GM12873 (cell line): ENCODE results near the gene PTPRM.

Experiments
- TF ChIP-seq, protein P1 (sequence below): IDR thresholded peaks from 2 replicates; pipeline ENCODE4 v1.5.1; 2012; ENCODE audit warnings: low read depth, mild to moderate bottlenecking, moderate library complexity, low read length, control low read depth; ENCODE audit not compliant: insufficient read depth; ENCODE audit errors: missing control alignments

PTPRM gene

DNA sequence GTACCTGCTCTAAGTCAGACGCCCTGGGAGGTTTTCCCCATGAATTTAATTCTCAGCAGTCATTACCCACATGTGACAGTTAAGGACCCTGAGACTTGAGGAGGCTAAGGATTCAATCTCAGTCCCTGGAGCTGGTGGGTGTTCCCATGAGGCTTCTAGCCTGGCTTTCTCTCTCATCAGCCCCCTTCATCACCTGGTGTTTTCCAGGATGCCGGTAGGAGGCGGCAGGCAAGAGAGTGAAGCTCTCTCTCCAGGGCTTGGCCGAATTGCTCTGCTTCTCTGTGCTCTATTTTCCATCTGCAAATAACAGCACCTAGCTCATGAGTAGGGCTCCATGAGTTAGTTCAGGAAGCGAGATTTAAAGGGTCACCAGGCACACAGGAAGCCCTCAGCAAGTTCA, 241.9 kb downstream of the PTPRM start:
- TF ChIP-seq, protein P1, sequence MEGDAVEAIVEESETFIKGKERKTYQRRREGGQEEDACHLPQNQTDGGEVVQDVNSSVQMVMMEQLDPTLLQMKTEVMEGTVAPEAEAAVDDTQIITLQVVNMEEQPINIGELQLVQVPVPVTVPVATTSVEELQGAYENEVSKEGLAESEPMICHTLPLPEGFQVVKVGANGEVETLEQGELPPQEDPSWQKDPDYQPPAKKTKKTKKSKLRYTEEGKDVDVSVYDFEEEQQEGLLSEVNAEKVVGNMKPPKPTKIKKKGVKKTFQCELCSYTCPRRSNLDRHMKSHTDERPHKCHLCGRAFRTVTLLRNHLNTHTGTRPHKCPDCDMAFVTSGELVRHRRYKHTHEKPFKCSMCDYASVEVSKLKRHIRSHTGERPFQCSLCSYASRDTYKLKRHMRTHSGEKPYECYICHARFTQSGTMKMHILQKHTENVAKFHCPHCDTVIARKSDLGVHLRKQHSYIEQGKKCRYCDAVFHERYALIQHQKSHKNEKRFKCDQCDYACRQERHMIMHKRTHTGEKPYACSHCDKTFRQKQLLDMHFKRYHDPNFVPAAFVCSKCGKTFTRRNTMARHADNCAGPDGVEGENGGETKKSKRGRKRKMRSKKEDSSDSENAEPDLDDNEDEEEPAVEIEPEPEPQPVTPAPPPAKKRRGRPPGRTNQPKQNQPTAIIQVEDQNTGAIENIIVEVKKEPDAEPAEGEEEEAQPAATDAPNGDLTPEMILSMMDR: no peak

DNA sequence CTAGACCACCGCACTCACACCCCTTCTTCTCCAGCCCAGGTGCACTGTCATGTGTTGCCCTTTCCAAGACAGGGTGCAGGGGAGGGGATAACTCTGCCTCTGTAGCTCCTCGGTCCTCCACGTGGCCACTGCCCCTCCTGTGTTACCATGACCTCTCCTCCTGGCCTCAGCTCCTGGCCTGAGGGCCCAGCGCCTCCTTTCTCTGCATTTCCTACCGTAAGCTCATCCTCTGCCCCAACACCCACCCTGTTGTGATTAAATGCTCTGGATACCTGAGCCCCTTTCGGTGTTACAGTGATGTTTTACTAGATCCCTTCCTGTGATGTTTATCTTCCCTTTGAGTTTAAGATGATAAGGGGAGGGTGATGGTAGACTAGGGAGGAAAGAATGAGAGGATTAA, 242.3 kb downstream of the PTPRM start:
- TF ChIP-seq, protein P1: no peak

GRCh38 chr18:7809978-7810377, 242.9 kb downstream of the PTPRM start:
- TF ChIP-seq, protein P1: no peak

- TF ChIP-seq, protein P1: no peak
Measured at GRCh38 chr18:7812431-7813063, 245.4 kb downstream of the PTPRM start.

DNA sequence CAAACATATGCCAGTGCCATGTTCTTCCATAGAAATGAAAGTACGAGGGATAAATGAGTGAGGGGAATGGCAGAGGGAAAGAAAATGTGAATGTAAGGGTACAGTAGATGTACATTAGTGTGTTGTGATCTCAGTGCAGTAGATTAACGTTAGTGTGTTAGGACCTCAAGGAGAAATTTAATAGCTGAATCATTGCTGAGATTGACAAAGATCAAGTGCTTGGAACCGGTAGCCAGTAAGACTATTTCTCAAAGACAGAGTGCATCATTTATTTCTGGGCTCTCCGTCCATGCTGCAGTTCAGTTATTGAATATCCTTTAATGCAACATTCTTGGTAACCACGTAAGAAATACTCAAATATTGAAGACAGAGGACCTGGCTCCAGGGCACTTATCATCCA, 246.0 kb downstream of the PTPRM start:
- TF ChIP-seq, protein P1: no peak

GRCh38 chr18:7814754-7815315, 247.7 kb downstream of the PTPRM start:
- TF ChIP-seq, protein P1: no peak

DNA sequence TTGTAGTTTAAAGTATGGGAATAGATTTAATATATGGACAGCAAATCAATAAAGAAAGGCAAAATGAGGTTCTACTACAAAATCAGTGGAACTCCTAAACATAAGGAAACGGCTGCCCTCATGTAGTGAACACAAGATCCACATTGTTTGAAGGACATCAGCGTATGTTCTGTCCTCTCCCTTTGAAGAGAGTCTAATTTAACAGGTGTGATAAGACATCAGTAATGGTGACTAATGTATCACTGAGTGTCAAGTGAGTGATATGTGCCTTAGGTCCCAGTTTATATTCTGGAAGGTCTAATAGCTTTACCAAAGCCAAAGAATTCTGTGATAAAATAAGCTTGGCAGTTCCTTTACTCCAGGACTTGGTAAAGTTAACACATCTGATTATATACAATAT, 248.7 kb downstream of the PTPRM start:
- TF ChIP-seq, protein P1: no peak
